A549 (cell line): ENCODE measurements around the gene PROSER3. TPM values are rescaled to one million over a fixed set of nuclear protein-coding genes. Genes with fewer than 3 reads are reported as not detected.
"Not testable (repeated sequence)": the region's sequence is repeated elsewhere in the genome, so short reads cannot be mapped to it uniquely, and the experiment has no call there.

Experiments used
- ATAC-seq, 2 experiments: fragments of 200-7000 bp in 1 of 2; fragments of >200 bp in 1 of 2; cut with Nextera tagmentation in 1 of 2; cut with Tn5 transposase in 1 of 2; 3 replicates each; pipeline versions ENCODE4 v1.8.0 to v1.9.1; 2018 to 2020; ENCODE audit warnings: mild to moderate bottlenecking in 1 of 2, moderate library complexity in 1 of 2
- CTCF ChIA-PET: fragments of 300-600 bp; sonication (Branson Sonifier 250); formaldehyde crosslinking; extraction: SDS; loops from one replicate; lab custom pipeline; 2021; ENCODE audit warnings: antibody characterized with exemption, inconsistent platforms; lab: Yijun Ruan, JAX
- POLR2A ChIA-PET: fragments of 350-600 bp; formaldehyde crosslinking; extraction: SDS; loops from one replicate; lab custom pipeline; 2021; ENCODE audit warnings: antibody characterized with exemption, inconsistent platforms; lab: Yijun Ruan, JAX
- DNase-seq, 2 experiments: peaks; one replicate each; pipeline versions ENCODE4 v3.0.0 to v3.0.0-alpha.2; 2011 to 2016; ENCODE audit warnings: low read depth in 1 of 2, low spot score in 1 of 2
- FAIRE-seq: peaks from 2 replicates; lab custom pipeline; 2011; peaks lifted over from hg19 to GRCh38; lab: Jason Lieb, UNC
- H3K27ac ChIP-seq, 2 experiments: fragments of >200 bp; sonication (Bioruptor Twin); formaldehyde crosslinking; 3 replicates each; pipeline ENCODE4 v1.5.1; 2016 to 2017
- H3K4me1 ChIP-seq: fragments of >200 bp; sonication (Bioruptor Twin); formaldehyde crosslinking; 3 replicates; pipeline ENCODE4 v1.6.1; 2016
- H3K4me2 ChIP-seq: fragments of >200 bp; sonication (Bioruptor Twin); formaldehyde crosslinking; 3 replicates; pipeline ENCODE4 v1.6.1; 2016
- H3K4me3 ChIP-seq: fragments of >200 bp; sonication (Bioruptor Twin); formaldehyde crosslinking; 3 replicates; pipeline ENCODE4 v1.5.1; 2016
- H3K9me3 ChIP-seq: fragments of >200 bp; sonication (Bioruptor Twin); formaldehyde crosslinking; 3 replicates; pipeline ENCODE4 v1.6.1; 2016
- BHLHE40 ChIP-seq: IDR thresholded peaks from 2 replicates; pipeline ENCODE4 v1.6.1; 2012; ENCODE audit warnings: low read depth, low read length, inconsistent platforms
- CHD2 ChIP-seq: fragments of 150-350 bp; IDR thresholded peaks from 2 replicates; pipeline ENCODE4 v1.6.1; 2014; ENCODE audit warnings: low read length; ENCODE audit not compliant: partially characterized antibody
- CHD4 ChIP-seq: fragments of 200-600 bp; sonication (generic); IDR thresholded peaks from 2 replicates; pipeline ENCODE4 v1.6.1; 2016; ENCODE audit warnings: antibody characterized with exemption, mild to moderate bottlenecking, borderline replicate concordance
- ELK1 ChIP-seq: fragments of 150-350 bp; IDR thresholded peaks from 2 replicates; pipeline ENCODE4 v1.6.1; 2014; ENCODE audit warnings: low read depth, mild to moderate bottlenecking, low read length
- FOSL2 ChIP-seq, 2 experiments: fragments of 450-650 bp in 1 of 2; fragments of >200 bp in 1 of 2; sonication (Bioruptor Twin) in 1 of 2; formaldehyde crosslinking; IDR thresholded peaks; 2 replicates each; pipeline versions ENCODE4 v1.5.0 to v1.6.1; 2016 to 2020; ENCODE audit warnings: mild to moderate bottlenecking in 1 of 2, moderate library complexity in 1 of 2
- FOXS1 ChIP-seq: fragments of 250-450 bp; sonication (Bioruptor Pico); IDR thresholded peaks from 2 replicates; pipeline ENCODE4 v1.5.0; 2020; ENCODE audit warnings: mild to moderate bottlenecking, moderate library complexity
- HDAC2 ChIP-seq: fragments of 200-600 bp; sonication (generic); IDR thresholded peaks from 2 replicates; pipeline ENCODE4 v1.6.1; 2016
- HEYL ChIP-seq: fragments of 250-450 bp; sonication (Bioruptor Pico); IDR thresholded peaks from 2 replicates; pipeline ENCODE4 v1.8.0; 2021; ENCODE audit warnings: mild to moderate bottlenecking, moderate library complexity
- JUN ChIP-seq, 2 experiments: fragments of >200 bp; sonication (Bioruptor Twin); formaldehyde crosslinking; IDR thresholded peaks; 2 replicates in 1 of 2; 3 replicates in 1 of 2; pipeline ENCODE4 v1.6.1; 2016 to 2017
- JUNB ChIP-seq: fragments of >200 bp; sonication (Bioruptor Twin); formaldehyde crosslinking; IDR thresholded peaks from 2 replicates; pipeline ENCODE4 v1.6.1; 2016
- KDM1A ChIP-seq: fragments of 200-600 bp; sonication (generic); IDR thresholded peaks from 2 replicates; pipeline ENCODE4 v1.6.1; 2016; ENCODE audit warnings: low read depth, mild to moderate bottlenecking
- MAFK ChIP-seq: fragments of 450-650 bp; IDR thresholded peaks from 2 replicates; pipeline ENCODE4 v1.6.1; 2014; ENCODE audit not compliant: partially characterized antibody
- NFE2L2 ChIP-seq: fragments of 150-350 bp; conservative IDR thresholded peaks from 2 replicates; pipeline ENCODE4 v1.6.1; 2014; ENCODE audit warnings: low read length
- RFX5 ChIP-seq: fragments of 450-650 bp; IDR thresholded peaks from 2 replicates; pipeline ENCODE4 v1.7.1; 2014; ENCODE audit warnings: antibody characterized with exemption, mild to moderate bottlenecking, moderate library complexity
- SMC3 ChIP-seq: fragments of >200 bp; sonication (Bioruptor Twin); formaldehyde crosslinking; IDR thresholded peaks from 3 replicates; pipeline ENCODE4 v1.6.1; 2018; ENCODE audit warnings: inconsistent platforms
- SREBF2 ChIP-seq: fragments of 450-650 bp; IDR thresholded peaks from 2 replicates; pipeline ENCODE4 v1.6.1; 2014; ENCODE audit warnings: mild to moderate bottlenecking, moderate library complexity
- TFCP2L1 ChIP-seq: fragments of 250-450 bp; sonication (Bioruptor Pico); IDR thresholded peaks from 2 replicates; pipeline ENCODE4 v1.5.0; 2021; ENCODE audit warnings: mild to moderate bottlenecking
- USF2 ChIP-seq: fragments of 450-650 bp; IDR thresholded peaks from 2 replicates; pipeline ENCODE4 v1.6.1; 2014; ENCODE audit warnings: antibody characterized with exemption
- ZC3H11A ChIP-seq: fragments of 450-650 bp; IDR thresholded peaks from 2 replicates; pipeline ENCODE4 v1.6.1; 2014; ENCODE audit warnings: antibody characterized with exemption, mild to moderate bottlenecking
- WGBS: methylation state at CpG from one replicate; pipeline ENCODE4 v1.1.6; 2017; ENCODE audit errors: missing lambda C conversion rate; 5-methylcytosine and 5-hydroxymethylcytosine counted together
- polyA plus RNA-seq, 4 experiments: library from polyadenylated mRNA; depleted of rRNA in 3 of 4; stranded (reverse); fragments of >200 nt; fragmentation: RNase III in 1 of 4; extraction: RNeasy Plus Mini Kit Qiagen cat#74134 plus additional on column Dnase treatment in 1 of 4; gene quantifications; 2 replicates in 3 of 4; 3 replicates in 1 of 4; pipeline ENCODE4 v1.2.3, GENCODE V29; 2011 to 2017
- TF ChIP-seq, protein P1 (sequence below): IDR thresholded peaks from 2 replicates; pipeline ENCODE4 v1.6.1; 2012; ENCODE audit warnings: low read depth, borderline replicate concordance

The PROSER3 gene
- polyA plus RNA-seq, 2 of the 4 experiments (the other 2 are of a cell fraction), result 19.5 to 24.4 TPM

DNA sequence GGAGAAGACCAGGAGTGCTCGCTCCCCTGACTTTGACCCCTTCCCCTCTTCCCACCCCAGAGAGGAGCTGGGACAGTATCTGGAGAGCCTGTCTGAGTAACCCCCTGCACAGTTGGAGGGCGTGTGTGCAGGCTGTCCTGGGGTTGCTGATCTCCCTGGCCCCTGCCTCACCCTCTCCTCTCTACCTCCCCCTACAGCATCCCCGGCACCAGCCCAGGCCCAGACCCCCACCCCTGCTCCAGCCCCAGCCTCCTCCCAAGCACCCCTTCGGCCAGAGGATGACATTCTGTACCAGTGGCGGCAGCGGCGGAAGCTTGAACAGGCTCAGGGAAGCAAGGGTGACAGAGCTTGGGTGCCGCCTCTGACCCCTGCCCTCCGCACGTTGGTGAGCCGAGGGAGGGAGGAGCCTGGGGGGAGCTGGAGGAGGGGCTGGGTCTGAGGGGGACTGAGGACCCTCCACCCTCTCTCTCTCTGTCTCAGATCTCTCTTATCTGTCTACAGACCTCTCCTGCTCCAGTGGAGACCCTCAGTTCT, 8.7 kb downstream of the PROSER3 start:
- FAIRE-seq (no peak), ATAC-seq (peak; percentile 33 to 40; a peak in 4 of 6 replicates), DNase-seq (no peak)
- Histone ChIP-seq H3K27ac (no peak overlapping the region), H3K9me3 (no peaks in the 10 kb centered on the region), H3K4me1 (peaks cover 7% of the 10 kb centered on the region; the same call in 2 of the 3 replicates), H3K4me3 (no peak overlapping the region), H3K4me2 (no peak overlapping the region)
- ChIA-PET CTCF (interaction anchor here (0.6 to 1.9 kb wide), 8 partner anchors 10 to 211 kb away, joined by 3 to 7 read pairs (median 4); partner anchors contain the start of genes PSENEN and U2AF1L4), POLR2A (no interaction called here)
- WGBS, result 89% methylated on average over 11 of the region's 11 CpGs
- TF ChIP-seq SREBF2, result no peak
- no peak for TF ChIP-seq HDAC2
- no peak for TF ChIP-seq HEYL
- TF ChIP-seq JUNB, result no peak

DNA sequence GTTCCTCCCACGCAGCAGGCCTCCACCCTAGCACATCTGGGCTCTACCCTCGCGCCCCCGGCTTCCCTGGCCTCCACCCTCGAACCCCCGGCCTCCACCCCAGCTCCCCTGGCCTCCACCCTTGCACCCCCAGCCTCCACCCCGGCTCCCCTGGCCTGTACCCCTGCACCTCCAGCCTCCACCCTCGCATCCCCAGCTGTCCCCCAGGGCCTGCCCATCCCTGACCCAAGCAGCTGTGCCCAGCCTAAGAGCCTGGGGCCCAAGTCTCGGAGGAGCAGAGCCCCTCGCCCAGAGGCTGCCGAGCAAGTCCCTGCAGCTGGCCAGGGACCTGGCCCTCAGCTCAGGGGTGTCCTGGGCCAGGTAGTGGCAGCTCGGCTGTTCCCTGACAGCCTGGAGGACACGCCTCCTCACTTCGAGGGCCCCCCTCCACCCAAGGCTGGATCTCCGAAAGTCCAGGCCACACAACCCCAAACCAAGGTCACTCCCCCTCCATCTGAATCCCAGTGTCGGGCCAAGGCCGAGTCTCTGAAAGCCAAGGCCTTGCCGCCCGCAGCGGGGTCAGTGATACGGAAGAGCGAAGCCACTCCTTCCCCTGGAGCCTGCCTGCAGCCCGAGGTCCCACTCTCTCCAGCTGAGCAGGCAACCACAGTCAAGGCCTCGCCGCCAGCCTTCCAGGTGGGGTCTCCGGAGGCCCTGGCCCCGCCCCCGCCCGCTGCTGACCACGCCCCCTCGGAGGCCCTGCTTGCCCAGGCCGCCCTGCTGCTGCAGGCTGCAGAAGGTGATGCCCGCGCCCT, 9.5 kb downstream of the PROSER3 start:
- POLR2A ChIA-PET, result no interaction called here
- peak; percentile 5 to 14; a peak in 4 of 6 replicates for ATAC-seq

DNA sequence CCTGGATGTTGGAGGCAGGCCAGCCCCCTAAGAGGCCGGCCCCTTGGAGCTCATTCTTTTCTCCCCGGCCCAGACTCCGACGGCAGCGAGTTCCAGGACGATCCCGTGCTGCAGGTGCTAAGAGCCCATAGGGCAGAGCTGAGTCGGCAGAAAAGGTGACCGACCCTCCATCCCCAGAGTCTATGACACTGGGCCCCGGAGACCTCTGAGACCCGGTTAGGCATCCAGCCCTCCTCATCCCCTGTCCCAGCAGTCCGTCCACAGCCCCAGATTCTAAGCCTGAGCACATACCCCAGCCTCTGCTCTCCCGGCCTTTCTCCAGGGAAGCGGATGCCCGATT, 10.1 kb downstream of the PROSER3 start:
- ChIA-PET CTCF (interaction anchor here (1.5 to 2.2 kb wide), 5 partner anchors 23 to 212 kb away, joined by 3 to 6 read pairs (median 6); partner anchors contain the start of genes PSENEN and U2AF1L4), POLR2A (no interaction called here)
- no peak overlapping the region for H3K4me3 ChIP-seq
- H3K4me1 ChIP-seq, result peaks cover 10% of the 10 kb centered on the region
- TF ChIP-seq JUN (IDR thresholded peaks at IDR 0.05), result no peak
- TF ChIP-seq MAFK, result peak; percentile 94
- TF ChIP-seq JUNB, result no peak
- TF ChIP-seq SMC3, result no peak
- TF ChIP-seq CHD2, result no peak
- H3K4me2 ChIP-seq, result no peak overlapping the region
- H3K9me3 ChIP-seq, result no peaks in the 10 kb centered on the region
- DNase-seq, result no peak
- no peak overlapping the region for H3K27ac ChIP-seq
- 93% methylated on average over 15 of the region's 15 CpGs for WGBS
- no peak for FAIRE-seq
- peak in 1 of 2 experiments; percentile 2; a peak in 1 of 6 replicates for ATAC-seq

More for the DNA sequence above, 9.5 kb downstream of the PROSER3 start:
- FAIRE-seq, result no peak
- H3K27ac ChIP-seq, result no peak overlapping the region
- TF ChIP-seq NFE2L2 (0 out of 2 replicates have a peak, but pooled peaks have one; percentile 5), RFX5 (no peak)
- TF ChIP-seq, all 56 proteins: peak for 1
- CTCF ChIA-PET, result interaction anchor here (0.8 to 2.0 kb wide), 8 partner anchors 22 to 212 kb away, joined by 3 to 7 read pairs (median 5); partner anchors contain the start of genes PSENEN and U2AF1L4
- DNase-seq, result no peak
- 89% methylated on average over 28 of the region's 34 CpGs for WGBS
- no peak overlapping the region for H3K4me3 ChIP-seq
- no peaks in the 10 kb centered on the region for H3K9me3 ChIP-seq
- H3K4me1 ChIP-seq, result peaks cover 7% of the 10 kb centered on the region; the same call in 2 of the 3 replicates
- H3K4me2 ChIP-seq, result no peak overlapping the region

DNA sequence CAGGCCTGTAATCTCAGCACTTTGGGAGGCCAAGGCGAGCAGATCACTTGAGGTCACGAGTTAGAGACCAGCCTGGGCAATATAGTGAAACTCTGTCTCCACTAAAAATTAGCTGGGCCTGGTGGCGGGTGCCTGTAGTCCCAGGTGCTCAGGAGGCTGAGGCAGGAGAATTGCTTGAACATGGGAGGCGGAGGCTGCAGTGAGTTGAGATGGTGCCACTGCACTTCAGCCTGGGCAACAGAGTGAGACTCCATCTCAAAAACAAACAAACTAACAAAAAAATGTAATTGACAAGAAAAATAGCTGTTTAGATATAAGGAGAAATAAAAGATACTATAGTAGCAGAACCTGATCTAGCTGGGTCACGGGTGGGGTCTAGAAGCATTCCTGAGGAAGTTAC, 14.4 kb downstream of the PROSER3 start:
- 93% methylated on average over 5 of the region's 5 CpGs for WGBS
- DNase-seq, FAIRE-seq, ATAC-seq, H3K4me3 ChIP-seq, H3K9me3 ChIP-seq, H3K27ac ChIP-seq, H3K4me2 ChIP-seq: not testable (repeated sequence)
- CTCF ChIA-PET, result interaction anchor here (0.7 to 2.3 kb wide), 6 partner anchors 11 to 159 kb away, joined by 3 to 8 read pairs (median 4); partner anchors contain the start of genes PSENEN and U2AF1L4
- POLR2A ChIA-PET, result interaction anchor here (0.7 to 1.6 kb wide), 4 partner anchors 15 to 70 kb away, joined by 3 to 10 read pairs (median 6); partner anchors contain the start of genes LIN37, PSENEN and U2AF1L4
- peaks cover 31% of the 10 kb centered on the region for H3K4me1 ChIP-seq

GRCh38 chr19:35773020-35773806, 15.2 kb downstream of the PROSER3 start:
- Histone ChIP-seq H3K4me3 (no peak overlapping the region), H3K27ac (peak overlapping the region in 1 of 2 experiments; percentile 3; a peak in 2 of 6 replicates), H3K4me2 (peak overlapping the region; percentile 45), H3K9me3 (no peaks in the 10 kb centered on the region), H3K4me1 (peaks cover 31% of the 10 kb centered on the region)
- ATAC-seq (peak in 1 of 2 experiments; percentile 0; a peak in 1 of 6 replicates), FAIRE-seq (no peak), DNase-seq (peak; percentile 68 to 82)
- WGBS, result 59% methylated on average over 9 of the region's 9 CpGs
- POLR2A ChIA-PET, result interaction anchor here (0.6 to 1.6 kb wide), 6 partner anchors 12 to 216 kb away, joined by 3 to 10 read pairs (median 4); partner anchors contain the start of genes LIN37, PSENEN and U2AF1L4
- CTCF ChIA-PET, result interaction anchor here (0.8 to 2.3 kb wide), 8 partner anchors 9 to 109 kb away, joined by 3 to 8 read pairs (median 4); partner anchors contain the start of genes PSENEN and U2AF1L4
- TF ChIP-seq ELK1 (no peak), FOSL2 (IDR thresholded peaks at IDR 0.05) (no peak), FOSL2 (CRISPR knock-in tag; IDR thresholded peaks at IDR 0.05) (peak; percentile 62), TFCP2L1 (CRISPR knock-in tag) (0 out of 2 replicates have a peak, but pooled peaks have one; percentile 12), FOXS1 (no peak), CHD4 (no peak), USF2 (no peak), SMC3 (no peak), BHLHE40 (no peak), NFE2L2 (peak; percentile 58), KDM1A (no peak), ZC3H11A (no peak), MAFK (peak; percentile 81)
- TF ChIP-seq, protein P1, sequence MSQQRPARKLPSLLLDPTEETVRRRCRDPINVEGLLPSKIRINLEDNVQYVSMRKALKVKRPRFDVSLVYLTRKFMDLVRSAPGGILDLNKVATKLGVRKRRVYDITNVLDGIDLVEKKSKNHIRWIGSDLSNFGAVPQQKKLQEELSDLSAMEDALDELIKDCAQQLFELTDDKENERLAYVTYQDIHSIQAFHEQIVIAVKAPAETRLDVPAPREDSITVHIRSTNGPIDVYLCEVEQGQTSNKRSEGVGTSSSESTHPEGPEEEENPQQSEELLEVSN, result no peak
